ENCODE data around the gene HAUS7.

- TF ChIP-seq SIN3A (IDR thresholded peaks at IDR 0.05; ENCODE audit: low read depth) = no peak
- TF ChIP-seq CTCF (IDR thresholded peaks at IDR 0.05 in 2 of 3, conservative IDR thresholded peaks at IDR 0.05 in 1 of 3; ENCODE audit: borderline replicate concordance in 1 of 3, insufficient read depth in 1 of 3, low read depth in 2 of 3, low read length in 2 of 3) = no peak
- no peak for TF ChIP-seq CBX3 (IDR thresholded peaks at IDR 0.05; ENCODE audit: low read depth)
- TF ChIP-seq EZH2 (IDR thresholded peaks at IDR 0.05) = no peak
- TF ChIP-seq ZFX (IDR thresholded peaks at IDR 0.05) = no peak
- no peak for TF ChIP-seq POLR2AphosphoS5 (IDR thresholded peaks at IDR 0.05; ENCODE audit: low read depth, low read length)
- TF ChIP-seq CEBPB (IDR thresholded peaks at IDR 0.05; ENCODE audit: low read depth) = no peak
- TF ChIP-seq POLR2A (IDR thresholded peaks at IDR 0.05; ENCODE audit: borderline replicate concordance, extremely low read depth, insufficient read depth, insufficient read length) = no peak
Observed at GRCh38 chrX:153454901-153455550, 15.3 kb downstream of the HAUS7 start.

All from HCT116 (cell line).